Fibroblast of pulmonary artery (primary cell): ENCODE results near the gene FUBP3.

Experiments
- DNase-seq: peaks from one replicate; pipeline ENCODE4 v3.0.0-alpha.2; 2010; ENCODE audit warnings: low read depth
- H3K4me3 ChIP-seq: replicated peaks from 2 replicates; pipeline ENCODE4 v1.5.1; 2011; ENCODE audit warnings: low read depth, mild to moderate bottlenecking, control low read depth, low read length, moderate library complexity
- TF ChIP-seq, protein P1 (sequence below): IDR thresholded peaks from 2 replicates; pipeline ENCODE4 v1.5.1; 2011; ENCODE audit warnings: mild to moderate bottlenecking, control low read depth, low read length, inconsistent platforms; ENCODE audit errors: missing control alignments

Gene FUBP3

DNA sequence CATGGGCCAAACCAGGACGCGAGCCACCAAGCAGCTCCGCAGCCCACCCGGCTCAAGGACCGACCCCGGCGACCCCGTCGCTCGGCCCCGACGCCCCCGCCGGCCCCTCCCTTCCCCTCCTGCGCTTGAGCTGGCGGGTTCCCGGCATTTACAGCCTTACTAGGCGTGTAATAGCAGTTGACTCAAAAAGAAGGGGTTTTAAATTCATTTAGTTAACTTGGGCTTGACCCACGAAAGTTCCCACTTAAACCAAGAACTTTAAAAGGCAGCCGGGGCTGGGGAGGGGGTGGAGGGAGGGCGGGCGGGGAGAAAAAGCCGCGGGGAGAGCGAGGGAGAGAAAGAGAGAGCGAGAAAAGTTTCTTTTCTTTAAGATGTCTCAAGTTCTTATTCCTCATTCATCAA lies 85.7 kb downstream of the FUBP3 start:
- TF ChIP-seq, protein P1, sequence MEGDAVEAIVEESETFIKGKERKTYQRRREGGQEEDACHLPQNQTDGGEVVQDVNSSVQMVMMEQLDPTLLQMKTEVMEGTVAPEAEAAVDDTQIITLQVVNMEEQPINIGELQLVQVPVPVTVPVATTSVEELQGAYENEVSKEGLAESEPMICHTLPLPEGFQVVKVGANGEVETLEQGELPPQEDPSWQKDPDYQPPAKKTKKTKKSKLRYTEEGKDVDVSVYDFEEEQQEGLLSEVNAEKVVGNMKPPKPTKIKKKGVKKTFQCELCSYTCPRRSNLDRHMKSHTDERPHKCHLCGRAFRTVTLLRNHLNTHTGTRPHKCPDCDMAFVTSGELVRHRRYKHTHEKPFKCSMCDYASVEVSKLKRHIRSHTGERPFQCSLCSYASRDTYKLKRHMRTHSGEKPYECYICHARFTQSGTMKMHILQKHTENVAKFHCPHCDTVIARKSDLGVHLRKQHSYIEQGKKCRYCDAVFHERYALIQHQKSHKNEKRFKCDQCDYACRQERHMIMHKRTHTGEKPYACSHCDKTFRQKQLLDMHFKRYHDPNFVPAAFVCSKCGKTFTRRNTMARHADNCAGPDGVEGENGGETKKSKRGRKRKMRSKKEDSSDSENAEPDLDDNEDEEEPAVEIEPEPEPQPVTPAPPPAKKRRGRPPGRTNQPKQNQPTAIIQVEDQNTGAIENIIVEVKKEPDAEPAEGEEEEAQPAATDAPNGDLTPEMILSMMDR, result no peak
- no peak for DNase-seq
- no peak overlapping the region for H3K4me3 ChIP-seq

DNA sequence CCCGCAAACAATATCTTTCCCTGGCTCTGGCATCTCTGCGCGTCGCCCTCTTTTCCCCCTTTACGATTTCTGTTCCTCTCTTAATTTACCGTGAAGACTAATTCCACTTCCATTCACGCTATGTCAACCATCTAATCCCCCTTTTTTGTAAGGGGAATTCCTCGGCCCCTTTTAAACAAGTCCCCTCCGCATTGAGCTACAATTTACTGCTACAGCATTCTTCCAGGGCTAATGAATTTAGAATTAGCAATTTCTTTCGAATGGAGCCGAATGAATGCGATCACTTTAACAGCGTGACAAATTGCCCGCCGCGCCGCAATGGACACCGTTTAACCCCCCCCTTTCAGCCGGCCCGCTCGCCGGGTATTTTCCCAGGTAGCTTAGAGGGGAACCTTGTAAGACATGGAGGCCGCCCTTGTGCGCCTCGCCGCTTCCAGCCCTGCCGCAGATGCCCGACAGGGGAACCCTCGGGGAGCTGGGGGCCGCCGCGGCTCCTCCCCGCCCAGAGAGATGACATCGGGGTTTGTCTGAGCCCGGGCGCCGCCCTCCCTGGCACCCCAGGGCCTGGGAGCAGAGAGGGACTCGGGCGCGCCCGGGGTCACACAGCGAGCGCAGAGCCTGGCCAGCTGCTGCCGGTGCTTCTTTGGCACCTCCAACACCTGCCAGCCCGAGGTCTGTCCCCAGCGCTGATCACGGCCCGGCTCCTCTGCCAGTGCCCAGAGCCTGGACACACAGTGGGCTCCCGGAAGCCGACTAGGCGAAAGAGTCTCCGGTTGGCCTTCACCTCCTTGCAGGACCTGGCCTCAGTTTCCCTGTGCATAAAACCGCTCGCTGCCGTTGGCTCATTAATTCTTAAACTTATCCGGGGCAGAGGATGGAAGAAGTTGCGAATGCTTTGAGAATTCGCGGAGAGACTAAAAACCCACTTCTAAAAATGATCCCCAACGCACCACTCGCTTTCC lies 86.3 kb downstream of the FUBP3 start:
- TF ChIP-seq, protein P1, result no peak
- no peak for DNase-seq
- no peak overlapping the region for H3K4me3 ChIP-seq

DNA sequence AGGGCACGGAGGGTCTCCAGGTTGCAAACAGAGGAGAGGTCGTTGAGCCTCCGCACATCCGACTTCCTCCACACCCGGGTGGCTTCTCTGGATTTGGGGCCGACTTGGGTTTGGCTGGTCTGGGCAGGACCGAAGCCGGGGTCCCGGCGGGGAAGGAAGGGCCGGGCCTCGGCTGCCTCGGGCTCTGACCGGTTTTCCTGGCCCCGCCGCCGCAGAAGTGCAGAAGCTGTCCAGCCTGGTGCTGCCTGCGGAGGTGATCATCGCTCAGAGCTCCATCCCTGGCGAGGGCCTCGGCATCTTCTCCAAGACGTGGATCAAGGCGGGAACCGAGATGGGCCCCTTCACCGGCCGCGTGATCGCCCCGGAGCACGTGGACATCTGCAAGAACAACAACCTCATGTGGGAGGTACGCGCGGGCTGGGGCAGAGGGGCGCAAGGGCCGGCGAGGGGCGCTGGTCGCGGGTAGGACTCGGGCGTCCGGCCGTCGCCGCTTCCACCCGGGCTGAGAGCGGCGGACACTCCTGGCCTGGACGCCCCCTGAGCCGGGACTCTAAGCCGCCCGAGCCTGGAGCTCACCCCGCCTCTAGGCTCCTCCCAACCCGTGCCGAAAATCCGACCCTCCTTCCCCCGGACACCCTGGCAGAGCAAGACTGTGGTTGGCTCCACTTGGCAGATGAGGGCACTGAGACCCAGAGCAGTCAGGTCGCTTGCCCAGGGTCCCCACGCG lies 87.2 kb downstream of the FUBP3 start:
- no peak overlapping the region for H3K4me3 ChIP-seq
- TF ChIP-seq, protein P1, result no peak
- DNase-seq, result no peak

DNA sequence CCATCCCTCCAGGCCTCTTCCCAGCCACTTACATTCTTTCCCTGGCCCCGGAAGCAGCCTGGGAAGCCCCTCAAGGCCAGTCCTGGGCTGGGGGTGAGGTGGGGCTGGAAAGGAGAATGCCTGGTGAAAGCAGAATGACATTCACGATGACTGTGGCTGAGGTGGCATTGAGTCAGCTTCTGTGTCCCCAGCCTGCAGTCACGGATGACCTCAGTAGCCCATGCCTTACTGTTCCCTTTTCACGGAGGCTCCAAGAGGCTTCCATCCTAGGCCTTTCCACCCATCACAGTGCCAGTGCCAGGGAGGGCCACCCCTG lies 87.7 kb downstream of the FUBP3 start:
- DNase-seq, result no peak
- TF ChIP-seq, protein P1, result no peak
- H3K4me3 ChIP-seq, result no peak overlapping the region

DNA sequence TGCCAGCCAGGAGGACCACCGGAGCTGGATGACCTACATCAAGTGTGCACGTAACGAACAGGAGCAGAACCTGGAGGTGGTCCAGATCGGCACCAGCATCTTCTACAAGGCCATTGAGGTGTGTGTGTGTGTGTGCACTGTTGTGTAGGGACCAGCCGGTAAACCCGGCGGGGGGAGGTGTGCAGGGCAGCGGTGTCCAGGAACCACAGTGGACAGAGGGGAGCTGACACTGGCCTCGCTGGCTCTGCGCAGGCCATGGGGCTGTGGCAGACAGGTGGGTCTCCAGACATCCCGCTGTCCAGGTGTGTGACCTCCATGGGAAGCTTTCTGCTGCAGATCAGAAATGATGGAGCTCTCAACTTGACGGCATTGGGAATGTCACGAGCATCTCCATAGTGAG lies 88.8 kb downstream of the FUBP3 start:
- no peak for DNase-seq
- TF ChIP-seq, protein P1, result no peak
- no peak overlapping the region for H3K4me3 ChIP-seq

DNA sequence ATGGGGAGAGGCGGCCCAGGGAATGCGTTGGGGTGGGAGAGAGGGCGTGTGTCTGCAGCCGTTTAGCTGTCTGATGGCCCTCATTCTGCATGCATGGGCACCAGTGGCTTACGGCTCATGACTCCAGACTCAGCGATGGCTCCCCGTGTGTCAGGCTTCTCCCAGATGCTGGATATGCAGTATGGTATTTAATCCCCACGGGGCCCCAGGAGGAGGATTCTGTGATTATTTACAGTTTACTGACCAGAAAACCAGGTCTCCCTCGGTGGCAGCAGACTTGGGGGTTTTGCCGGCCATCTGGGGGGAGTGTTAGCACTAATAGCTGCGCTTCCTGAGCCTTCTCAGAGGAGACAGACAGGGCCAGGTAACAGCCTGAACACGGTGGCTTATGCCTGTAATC lies 89.3 kb downstream of the FUBP3 start:
- TF ChIP-seq, protein P1, result no peak
- DNase-seq, result no peak
- H3K4me3 ChIP-seq, result no peak overlapping the region
